Adrenal gland (tissue), 12 donors: ENCODE measurements around the gene TAC3. TPM values are rescaled to one million over a fixed set of nuclear protein-coding genes. Genes with fewer than 3 reads are reported as not detected.

Experiments used
- DNase-seq, 7 donors: peaks; one replicate each; pipeline ENCODE4 v3.0.0-alpha.2; 2019 to 2020
- H3K27ac ChIP-seq, 5 donors: fragments of 200-600 bp; sonication (generic) in 4 of 5; 1 replicate in 3 of 5; 2 replicates in 2 of 5; pipeline versions ENCODE4 v1.5.1 to v1.8.0; 2016 to 2020; ENCODE audit warnings: mild to moderate bottlenecking in 1 of 5
- H3K27me3 ChIP-seq: fragments of 200-600 bp; 2 replicates; pipeline ENCODE4 v1.8.0; 2021
- H3K36me3 ChIP-seq, 2 donors: fragments of 200-600 bp; replicated peaks in 1 of 2; 1 replicate in 1 of 2; 2 replicates in 1 of 2; pipeline versions ENCODE4 v1.5.1 to v1.8.0; 2018 to 2022
- H3K4me1 ChIP-seq, 2 donors: fragments of 200-600 bp; replicated peaks in 1 of 2; 1 replicate in 1 of 2; 2 replicates in 1 of 2; pipeline versions ENCODE4 v1.5.1 to v1.8.0; 2018 to 2021
- H3K4me3 ChIP-seq, 4 donors: fragments of 200-600 bp; sonication (generic) in 3 of 4; one replicate each; pipeline ENCODE4 v1.5.1; 2016 to 2018
- H3K9me3 ChIP-seq, 3 donors: fragments of 200-600 bp; sonication (generic) in 1 of 3; replicated peaks in 1 of 3; 1 replicate in 2 of 3; 2 replicates in 1 of 3; pipeline versions ENCODE4 v1.5.1 to v1.8.0; 2016 to 2021
- CTCF ChIP-seq, 6 experiments: fragments of 450-650 bp in 4 of 6; fragments of 200-600 bp in 2 of 6; sonication (generic) in 1 of 6; IDR thresholded peaks; 1 replicate in 5 of 6; 2 replicates in 1 of 6; pipeline versions ENCODE4 v1.5.1 to v1.8.0; 2016 to 2021; ENCODE audit warnings: antibody characterized with exemption in 6 of 6, mild to moderate bottlenecking in 2 of 6, moderate library complexity in 1 of 6
- POLR2A ChIP-seq, 2 donors: fragments of 450-650 bp; IDR thresholded peaks; one replicate each; pipeline ENCODE4 v1.6.1; 2017; ENCODE audit warnings: antibody characterized with exemption in 2 of 2, mild to moderate bottlenecking in 2 of 2, moderate library complexity in 1 of 2
- WGBS, 4 donors: extraction: QIAGEN DNeasy Blood & Tissue Kit in 2 of 4; methylation state at CpG; one replicate each; pipeline versions ENCODE4 v1.1.5 to v1.1.7; 2013 to 2017; 5-methylcytosine and 5-hydroxymethylcytosine counted together
- intact Hi-C, 2 donors: fragments of 100-400 bp; cut with DNase I; formaldehyde crosslinking; loops; one replicate each; pipeline versions ENCODE4 v1.14.1 to v1.15.0; 2022 to 2023
- polyA plus RNA-seq, 3 donors: library from polyadenylated mRNA; stranded (reverse); fragments of 200-250 nt in 2 of 3; fragments of 350-450 nt in 1 of 3; fragmentation: Illumina TruSeq in 1 of 3; extraction: RNeasy Lipid Tissue Mini Kit (QIAGEN cat#74804) in 1 of 3; gene quantifications; one replicate each; pipeline ENCODE4 v1.2.3, GENCODE V29; 2013 to 2014
- total RNA-seq, 9 donors: library from RNA; depleted of rRNA in 4 of 9; stranded (reverse); fragments of >200 nt in 4 of 9; fragments of 120-200 nt in 1 of 9; fragmentation: NEBNext Ultra II Directional in 1 of 9; extraction: Animal tissue kit (Norgen Biotek cat#: 25700) in 1 of 9; gene quantifications; one replicate each; pipeline versions ENCODE4 v1.1.0 to v1.2.4, GENCODE V29; 2013 to 2023
- donor health status: healthy with polysubstance abuse.
- donor health status: Bipolar disorder and iron deficiency.
- donor health status: DM: yes; HTN: yes; CAD: no.
- donor health status: DM: no; HTN: no; CAD: no.
- donor health status: DM: no; HTN: no; CAD: no.
- donor health status: DM: yes; HTN: yes; CAD: no.

The TAC3 gene
- total and polyA plus RNA-seq, 12 donors: 0.39 to 1.1 (median 0.46) TPM; not detected in 9

GRCh38 chr12:56994231-56994746 is 22.0 kb downstream of the TAC3 start:
- Histone ChIP-seq H3K4me1 (peaks cover 0 to 21% of the 10 kb centered on the region in 2 donors), H3K27me3 (no peaks in the 10 kb centered on the region), H3K36me3 (no peaks in the 10 kb centered on the region), H3K9me3 (no peaks in the 10 kb centered on the region), H3K4me3 (no peak overlapping the region), H3K27ac (peak overlapping the region in 1 of 5 donors; percentile 81)
- WGBS, 4 donors: 68 to 84% (median 74%) methylated on average over 7 to 10 of the region's 10 CpGs
- intact Hi-C loops: no loop called here
- TF ChIP-seq CTCF (IDR thresholded peaks at IDR 0.05) (no peak), POLR2A (IDR thresholded peaks at IDR 0.05) (no peak)
- DNase-seq: peak in 1 of 7 donors; percentile 50

- no peaks in the 10 kb centered on the region for H3K36me3 ChIP-seq
- no peaks in the 10 kb centered on the region for H3K9me3 ChIP-seq
- H3K4me1 ChIP-seq: peaks cover under 1 to 21% of the 10 kb centered on the region in 2 donors
- 69 to 82% (median 71%) methylated on average over 10 of the region's 10 CpGs for WGBS, 4 donors
- intact Hi-C loops: no loop called here
- no peaks in the 10 kb centered on the region for H3K27me3 ChIP-seq
- no peak overlapping the region for H3K4me3 ChIP-seq
- TF ChIP-seq CTCF (IDR thresholded peaks at IDR 0.05) (no peak), POLR2A (IDR thresholded peaks at IDR 0.05) (no peak)
- DNase-seq: peak in 1 of 7 donors; percentile 30
- H3K27ac ChIP-seq: peak overlapping the region in 1 of 5 donors; percentile 16
Measured at GRCh38 chr12:56993346-56993745, 23.0 kb downstream of the TAC3 start.

GRCh38 chr12:56991319-56992246 is 24.7 kb downstream of the TAC3 start:
- Histone ChIP-seq H3K4me3 (no peak overlapping the region), H3K27ac (peak overlapping the region in 2 of 5 donors; percentile 34 to 67), H3K36me3 (no peaks in the 10 kb centered on the region), H3K9me3 (no peaks in the 10 kb centered on the region), H3K4me1 (peaks cover 4 to 24% of the 10 kb centered on the region in 2 donors), H3K27me3 (no peaks in the 10 kb centered on the region)
- TF ChIP-seq POLR2A (IDR thresholded peaks at IDR 0.05): no peak
- TF ChIP-seq CTCF (IDR thresholded peaks at IDR 0.05): no peak
- DNase-seq: peak in 6 of 7 donors; percentile 45 to 74 (median 57)
- intact Hi-C loops: no loop called here
- 64 to 76% (median 71%) methylated on average over 8 of the region's 8 CpGs for WGBS, 4 donors

- Histone ChIP-seq H3K9me3 (no peaks in the 10 kb centered on the region), H3K4me1 (peaks cover 4 to 24% of the 10 kb centered on the region in 2 donors), H3K36me3 (no peaks in the 10 kb centered on the region), H3K27ac (peak overlapping the region in 2 of 5 donors; percentile 34 to 67), H3K4me3 (no peak overlapping the region), H3K27me3 (no peaks in the 10 kb centered on the region)
- DNase-seq: no peak
- 48 to 55% (median 50%) methylated on average over 6 to 7 of the region's 7 CpGs for WGBS, 4 donors
- intact Hi-C loops: no loop called here
- TF ChIP-seq POLR2A (IDR thresholded peaks at IDR 0.05) (no peak), CTCF (IDR thresholded peaks at IDR 0.05) (no peak)
Measured at GRCh38 chr12:56990648-56991318, 25.5 kb downstream of the TAC3 start.
